K562 (cell line): ENCODE results near the gene CDT1. TPM values are rescaled to one million over a fixed set of nuclear protein-coding genes. Genes with fewer than 3 reads are reported as not detected.
A peak's percentile ranks its signal among the peaks of the same experiment; 100 is the strongest.

ENCODE experiments used
- ADNP ChIP-seq: fragments of 200-800 bp; sonication (Bioruptor generic); IDR thresholded peaks from 2 replicates; pipeline ENCODE4 v1.6.1; 2016; ENCODE audit warnings: missing genetic modification characterization, missing compliant biosample characterization
- CTBP1 ChIP-seq: fragments of 450-650 bp; IDR thresholded peaks from 2 replicates; pipeline ENCODE4 v1.6.1; 2016; ENCODE audit warnings: borderline replicate concordance
- CTCF ChIP-seq, 3 experiments: IDR thresholded peaks in 2 of 3; conservative IDR thresholded peaks in 1 of 3; 2 replicates each; pipeline ENCODE4 v1.5.1; 2011 to 2012; ENCODE audit warnings: low read length in 3 of 3, mild to moderate bottlenecking in 3 of 3, control low read depth in 2 of 3, improper control_type of control experiment in 1 of 3, inconsistent platforms in 1 of 3, low read depth in 1 of 3, mixed read lengths in 1 of 3, moderate library complexity in 1 of 3; ENCODE audit not compliant: insufficient read depth in 2 of 3
- DDX20 ChIP-seq: fragments of 450-650 bp; IDR thresholded peaks from 2 replicates; pipeline ENCODE4 v1.6.1; 2016; ENCODE audit warnings: missing genetic modification characterization, low read depth, mild to moderate bottlenecking, missing compliant biosample characterization, moderate library complexity
- FOXJ2 ChIP-seq: fragments of 200-800 bp; sonication (Bioruptor generic); IDR thresholded peaks from 2 replicates; pipeline ENCODE4 v1.6.1; 2016; ENCODE audit warnings: missing genetic modification characterization, missing compliant biosample characterization
- HDAC8 ChIP-seq: fragments of 450-650 bp; IDR thresholded peaks from 2 replicates; pipeline ENCODE4 v1.6.1; 2016; ENCODE audit warnings: mild to moderate bottlenecking, missing genetic modification characterization, moderate library complexity, missing compliant biosample characterization
- LCOR ChIP-seq: sonication (generic); formaldehyde crosslinking; IDR thresholded peaks from 2 replicates; pipeline ENCODE4 v1.8.0; 2022; ENCODE audit warnings: mild to moderate bottlenecking, missing genetic modification reagents
- MEIS2 ChIP-seq: fragments of 450-650 bp; IDR thresholded peaks from 2 replicates; pipeline ENCODE4 v1.6.1; 2014; ENCODE audit warnings: mild to moderate bottlenecking; ENCODE audit not compliant: partially characterized antibody
- NCOR1 ChIP-seq: fragments of 450-650 bp; IDR thresholded peaks from 2 replicates; pipeline ENCODE4 v1.6.1; 2016; ENCODE audit warnings: mild to moderate bottlenecking, moderate library complexity
- NR2C2 ChIP-seq, 2 experiments: fragments of 200-800 bp in 1 of 2; sonication (Bioruptor generic) in 1 of 2; sonication (generic) in 1 of 2; formaldehyde crosslinking in 1 of 2; IDR thresholded peaks; 2 replicates each; pipeline versions ENCODE4 v1.6.1 to v1.8.0; 2016 to 2022; ENCODE audit warnings: mild to moderate bottlenecking in 1 of 2, missing compliant biosample characterization in 1 of 2, missing genetic modification characterization in 1 of 2, missing genetic modification reagents in 1 of 2
- NUFIP1 ChIP-seq: fragments of 450-650 bp; IDR thresholded peaks from 2 replicates; pipeline ENCODE4 v1.6.1; 2018; ENCODE audit not compliant: partially characterized antibody
- POLR3G ChIP-seq: IDR thresholded peaks from 2 replicates; pipeline ENCODE4 v1.6.1; 2011; ENCODE audit not compliant: insufficient read length, insufficient replicate concordance; ENCODE audit errors: extremely low read depth
- PURB ChIP-seq: sonication (generic); formaldehyde crosslinking; IDR thresholded peaks from 2 replicates; pipeline ENCODE4 v1.9.0; 2021; ENCODE audit warnings: low read depth, mild to moderate bottlenecking, missing genetic modification reagents
- RB1 ChIP-seq: fragments of 450-650 bp; IDR thresholded peaks from 2 replicates; pipeline ENCODE4 v1.6.1; 2017; ENCODE audit warnings: low read depth, mild to moderate bottlenecking
- RCOR1 ChIP-seq, 2 experiments: IDR thresholded peaks; 2 replicates each; pipeline ENCODE4 v1.6.1; 2012; ENCODE audit warnings: low read depth in 2 of 2, low read length in 2 of 2, borderline replicate concordance in 1 of 2, improper control_type of control experiment in 1 of 2
- SIRT6 ChIP-seq: IDR thresholded peaks from one replicate; pipeline ENCODE4 v1.6.1; 2012; ENCODE audit warnings: low read depth, mild to moderate bottlenecking, control low read depth, inconsistent platforms, low read length, moderate library complexity
- SMC3 ChIP-seq: conservative IDR thresholded peaks from 2 replicates; pipeline ENCODE4 v1.6.1; 2011; ENCODE audit warnings: low read depth, low read length, improper control_type of control experiment; ENCODE audit not compliant: insufficient read depth
- SP1 ChIP-seq: sonication (generic); formaldehyde crosslinking; IDR thresholded peaks from 2 replicates; pipeline ENCODE4 v1.8.1; 2022; ENCODE audit warnings: mild to moderate bottlenecking, missing genetic modification reagents
- SP2 ChIP-seq: IDR thresholded peaks from 2 replicates; pipeline ENCODE4 v1.6.1; 2011; ENCODE audit warnings: mild to moderate bottlenecking, low read depth, low read length, moderate library complexity; ENCODE audit not compliant: poor library complexity, severe bottlenecking; ENCODE audit errors: extremely low read depth
- TFAP4 ChIP-seq: sonication (generic); formaldehyde crosslinking; IDR thresholded peaks from 2 replicates; pipeline ENCODE4 v1.8.0; 2022; ENCODE audit warnings: missing genetic modification reagents, mild to moderate bottlenecking, moderate library complexity, borderline replicate concordance
- ZBTB8A ChIP-seq: fragments of 450-650 bp; IDR thresholded peaks from 2 replicates; pipeline ENCODE4 v1.6.1; 2018; ENCODE audit warnings: mild to moderate bottlenecking, moderate library complexity; ENCODE audit not compliant: partially characterized antibody
- ZNF316 ChIP-seq: fragments of 450-650 bp; IDR thresholded peaks from 2 replicates; pipeline ENCODE4 v1.6.1; 2016
- ZSCAN32 ChIP-seq: fragments of 450-650 bp; formaldehyde crosslinking; IDR thresholded peaks from 2 replicates; pipeline ENCODE4 v1.4.0; 2020; ENCODE audit warnings: mild to moderate bottlenecking, moderate library complexity
- polyA plus RNA-seq, 8 experiments: library from polyadenylated mRNA; depleted of rRNA in 4 of 8; stranded (reverse) in 5 of 8; unstranded in 3 of 8; fragments of >200 nt; fragmentation: Nextera tagmentation in 2 of 8; fragmentation: Illumina TruSeq in 1 of 8; extraction: Ambion mirVana in 2 of 8; extraction: Trizol in 1 of 8; gene quantifications; 2 replicates each; pipeline versions ENCODE4 v1.2.1 to v1.2.3, GENCODE V29; 2011 to 2014; ENCODE audit warnings: inconsistent platforms in 1 of 8, missing spikeins in 1 of 8
- total RNA-seq, 7 experiments: library from RNA; depleted of rRNA in 6 of 7; stranded (reverse); fragments of >200 nt in 6 of 7; fragmentation: Illumina TruSeq in 2 of 7; extraction: Trizol in 2 of 7; gene quantifications; 2 replicates each; pipeline versions ENCODE4 v1.2.1 to v1.2.3, GENCODE V29; 2011 to 2021; ENCODE audit warnings: low replicate concordance in 1 of 7

Gene CDT1
- total and polyA plus RNA-seq, 9 of the 15 experiments (the other 6 are each of a cell fraction or from before 2014, with no cell fraction given): 0.92 to 178 (median 14.2) TPM

DNA sequence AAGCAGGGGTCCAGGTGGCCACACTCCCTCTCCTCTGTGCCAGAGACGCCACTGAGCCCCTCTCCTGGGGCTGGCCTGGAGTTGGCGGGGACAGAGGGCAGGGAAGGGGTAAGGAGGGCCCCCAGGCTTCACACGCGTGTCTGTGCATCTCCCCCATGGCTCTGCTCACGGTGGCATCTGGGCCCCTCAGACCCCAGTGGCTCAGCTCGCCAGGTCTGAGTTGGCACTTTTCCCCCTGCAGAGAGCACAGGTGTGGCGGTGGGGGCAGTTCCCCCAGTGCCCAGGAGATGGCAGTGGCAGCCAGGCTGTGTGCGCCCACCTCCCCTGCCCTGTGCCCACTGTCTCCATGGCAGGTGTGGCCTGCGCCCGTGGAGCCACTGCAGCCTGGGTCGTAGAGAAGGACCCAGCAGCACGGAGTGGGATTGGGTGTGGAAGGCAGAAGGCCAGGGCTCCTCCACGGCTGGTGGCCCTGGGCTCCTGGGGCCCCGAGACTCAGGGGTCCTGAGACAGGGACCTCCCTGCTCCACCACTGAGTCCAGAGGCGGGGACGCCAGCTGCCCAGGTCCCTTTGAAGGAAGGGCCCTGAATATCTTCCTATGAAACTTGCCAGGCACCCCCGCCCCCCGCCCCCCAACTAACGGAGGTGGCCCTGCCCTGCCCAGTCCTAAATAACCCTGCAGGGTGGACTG is 12.5 kb downstream of the CDT1 start (continued):
- 0 out of 2 replicates have a peak, but pooled peaks have one; percentile 31 for TF ChIP-seq NR2C2 (CRISPR knock-in tag; IDR thresholded peaks at IDR 0.05)
- TF ChIP-seq NR2C2 (tag; IDR thresholded peaks at IDR 0.05): no peak
- no peak for TF ChIP-seq POLR3G
- TF ChIP-seq HDAC8 (tag): no peak
- TF ChIP-seq TFAP4 (CRISPR knock-in tag): no peak
- TF ChIP-seq MEIS2: no peak
- TF ChIP-seq SP1: 0 out of 2 replicates have a peak, but pooled peaks have one; percentile 33
- no peak for TF ChIP-seq PURB (CRISPR knock-in tag)
- no peak for TF ChIP-seq SP2
- TF ChIP-seq SIRT6: no peak
- TF ChIP-seq RCOR1 (IDR thresholded peaks at IDR 0.05; ENCODE audit: borderline replicate concordance in 1 of 2, low read depth in 2 of 2, low read length in 2 of 2): no peak
- TF ChIP-seq RB1: peak; percentile 39; the same call in 1 of the 2 replicates
- no peak for TF ChIP-seq ADNP
- TF ChIP-seq CTCF (IDR thresholded peaks at IDR 0.05 in 2 of 3, conservative IDR thresholded peaks at IDR 0.05 in 1 of 3; ENCODE audit: insufficient read depth in 2 of 3, low read depth in 1 of 3, low read length in 3 of 3): peak; percentile 71 to 76 (median 76)
- peak; percentile 63 for TF ChIP-seq ZNF316
- no peak for TF ChIP-seq ZSCAN32
- TF ChIP-seq FOXJ2: no peak
- TF ChIP-seq LCOR (CRISPR knock-in tag): no peak
- TF ChIP-seq DDX20 (tag): no peak
- no peak for TF ChIP-seq NCOR1
- peak; percentile 83; the same call in 1 of the 2 replicates for TF ChIP-seq SMC3
- TF ChIP-seq ZBTB8A: no peak
- no peak for TF ChIP-seq NUFIP1
- TF ChIP-seq CTBP1: 0 out of 2 replicates have a peak, but pooled peaks have one; percentile 31
